ENCODE measurements around the gene APOBEC4.
"Not testable (repeated sequence)": the region's sequence is repeated elsewhere in the genome, so short reads cannot be mapped to it uniquely, and the experiment has no call there.

The APOBEC4 gene

DNA sequence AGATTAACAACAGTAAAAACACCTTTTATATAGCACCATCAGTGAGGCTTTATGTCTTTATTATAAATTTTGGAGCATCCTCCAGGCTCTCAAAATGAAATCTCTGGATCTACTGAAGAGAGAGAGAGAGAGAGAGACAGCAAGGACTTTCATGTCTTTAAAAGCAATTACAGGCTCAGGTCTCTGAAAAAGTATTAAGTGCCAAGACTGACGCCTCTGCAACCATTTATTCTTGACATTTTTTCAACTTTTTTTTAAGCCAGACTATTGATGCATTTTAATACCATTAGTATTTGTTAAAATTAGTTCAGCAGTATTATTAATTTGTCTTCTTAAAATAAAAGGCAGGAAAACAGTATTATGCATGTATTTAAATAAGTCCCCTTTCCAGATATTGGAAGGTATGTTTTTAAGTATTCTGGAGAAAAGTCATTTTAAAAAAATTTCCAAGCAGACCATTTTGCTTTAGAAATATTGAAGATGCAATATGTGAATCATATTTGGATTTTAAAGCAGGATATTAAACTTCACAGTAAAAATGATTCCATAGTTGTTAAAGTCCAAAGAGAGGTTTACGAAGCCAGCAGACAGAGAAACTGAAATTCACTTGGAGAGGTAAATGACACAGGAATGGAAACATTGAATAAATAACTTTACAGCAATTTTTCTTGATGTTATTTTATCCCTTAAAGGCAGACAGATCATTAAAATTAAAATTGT is 35.4 kb upstream of the APOBEC4 start:
- no peaks in the 10 kb centered on the region for H3K9me3 ChIP-seq (ENCODE audit: control insufficient read depth in 1 of 2, low read length in 2 of 2)
- peaks cover 0 to 3% of the 10 kb centered on the region in 2 donors for H3K4me1 ChIP-seq (ENCODE audit: control insufficient read depth in 1 of 2, insufficient read depth in 2 of 2, low read length in 2 of 2)
- H3K27ac ChIP-seq (ENCODE audit: low read length), result no peak overlapping the region
- no peak overlapping the region for H3K4me3 ChIP-seq (ENCODE audit: low read depth in 1 of 2, low read length in 2 of 2)
- H3K27me3 ChIP-seq (ENCODE audit: low read depth, low read length), result no peaks in the 10 kb centered on the region
- H3K36me3 ChIP-seq (ENCODE audit: control insufficient read depth in 1 of 2, insufficient read depth in 2 of 2, low read length in 2 of 2), result no peaks in the 10 kb centered on the region

- no peaks in the 10 kb centered on the region for H3K9me3 ChIP-seq (ENCODE audit: control insufficient read depth in 1 of 2, low read length in 2 of 2)
- H3K27me3 ChIP-seq (ENCODE audit: low read depth, low read length), result no peaks in the 10 kb centered on the region
- no peak overlapping the region for H3K27ac ChIP-seq (ENCODE audit: low read length)
- H3K36me3 ChIP-seq (ENCODE audit: control insufficient read depth in 1 of 2, insufficient read depth in 2 of 2, low read length in 2 of 2), result no peaks in the 10 kb centered on the region
- H3K4me1 ChIP-seq (ENCODE audit: control insufficient read depth in 1 of 2, insufficient read depth in 2 of 2, low read length in 2 of 2), result peaks cover 0 to 3% of the 10 kb centered on the region in 2 donors
- H3K4me3 ChIP-seq (ENCODE audit: low read depth in 1 of 2, low read length in 2 of 2), result no peak overlapping the region
Measured at GRCh38 chr1:183687546-183688304, 34.6 kb upstream of the APOBEC4 start.

GRCh38 chr1:183686229-183686628 is 33.1 kb upstream of the APOBEC4 start:
- H3K27ac ChIP-seq (ENCODE audit: low read length), result no peak overlapping the region
- H3K36me3 ChIP-seq (ENCODE audit: control insufficient read depth in 1 of 2, insufficient read depth in 2 of 2, low read length in 2 of 2), result no peaks in the 10 kb centered on the region
- H3K4me3 ChIP-seq (ENCODE audit: low read depth in 1 of 2, low read length in 2 of 2), result no peak overlapping the region
- no peaks in the 10 kb centered on the region for H3K9me3 ChIP-seq (ENCODE audit: control insufficient read depth in 1 of 2, low read length in 2 of 2)
- peaks cover 0 to 3% of the 10 kb centered on the region in 2 donors for H3K4me1 ChIP-seq (ENCODE audit: control insufficient read depth in 1 of 2, insufficient read depth in 2 of 2, low read length in 2 of 2)
- no peaks in the 10 kb centered on the region for H3K27me3 ChIP-seq (ENCODE audit: low read depth, low read length)

- Histone ChIP-seq H3K4me3 (ENCODE audit: low read depth in 1 of 2, low read length in 2 of 2) (no peak overlapping the region), H3K4me1 (ENCODE audit: control insufficient read depth in 1 of 2, insufficient read depth in 2 of 2, low read length in 2 of 2) (peaks cover 0 to 3% of the 10 kb centered on the region in 2 donors), H3K27me3 (ENCODE audit: low read depth, low read length) (no peaks in the 10 kb centered on the region), H3K9me3 (ENCODE audit: control insufficient read depth in 1 of 2, low read length in 2 of 2) (no peaks in the 10 kb centered on the region), H3K36me3 (ENCODE audit: control insufficient read depth in 1 of 2, insufficient read depth in 2 of 2, low read length in 2 of 2) (no peaks in the 10 kb centered on the region), H3K27ac (ENCODE audit: low read length) (no peak overlapping the region)
Measured at GRCh38 chr1:183685112-183685713, 32.1 kb upstream of the APOBEC4 start.

GRCh38 chr1:183679363-183679762 is 26.2 kb upstream of the APOBEC4 start:
- H3K4me3 ChIP-seq (ENCODE audit: low read depth in 1 of 2, low read length in 2 of 2); H3K27ac ChIP-seq (ENCODE audit: low read length); H3K4me1 ChIP-seq (ENCODE audit: control insufficient read depth in 1 of 2, insufficient read depth in 2 of 2, low read length in 2 of 2); H3K36me3 ChIP-seq (ENCODE audit: control insufficient read depth in 1 of 2, insufficient read depth in 2 of 2, low read length in 2 of 2); H3K9me3 ChIP-seq (ENCODE audit: control insufficient read depth in 1 of 2, low read length in 2 of 2); H3K27me3 ChIP-seq (ENCODE audit: low read depth, low read length): not testable (repeated sequence)

DNA sequence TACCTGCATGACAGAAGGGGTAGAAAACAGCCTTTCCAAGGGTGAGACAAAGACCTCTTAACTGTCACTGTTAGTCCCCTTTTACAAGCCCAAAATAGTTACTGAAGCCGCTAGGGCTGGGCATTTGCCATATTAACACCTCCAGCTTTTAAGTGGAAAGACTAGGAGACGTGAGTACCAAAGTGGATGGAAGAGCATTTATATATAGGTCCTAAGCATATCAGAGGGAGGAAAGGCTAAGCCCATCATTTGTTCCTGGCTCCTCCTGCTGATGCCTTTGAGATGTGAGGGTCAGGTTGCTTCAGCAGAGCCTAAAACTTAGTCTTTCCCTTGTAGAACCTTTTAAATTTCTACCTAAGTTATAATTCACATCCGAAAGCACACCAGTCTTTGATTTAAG is 25.7 kb upstream of the APOBEC4 start:
- H3K27me3 ChIP-seq (ENCODE audit: low read depth, low read length), result no peaks in the 10 kb centered on the region
- no peaks in the 10 kb centered on the region for H3K36me3 ChIP-seq (ENCODE audit: control insufficient read depth in 1 of 2, insufficient read depth in 2 of 2, low read length in 2 of 2)
- no peak overlapping the region for H3K27ac ChIP-seq (ENCODE audit: low read length)
- peaks cover 0 to 11% of the 10 kb centered on the region in 2 donors for H3K4me1 ChIP-seq (ENCODE audit: control insufficient read depth in 1 of 2, insufficient read depth in 2 of 2, low read length in 2 of 2)
- no peaks in the 10 kb centered on the region for H3K9me3 ChIP-seq (ENCODE audit: control insufficient read depth in 1 of 2, low read length in 2 of 2)
- H3K4me3 ChIP-seq (ENCODE audit: low read depth in 1 of 2, low read length in 2 of 2), result no peak overlapping the region

DNA sequence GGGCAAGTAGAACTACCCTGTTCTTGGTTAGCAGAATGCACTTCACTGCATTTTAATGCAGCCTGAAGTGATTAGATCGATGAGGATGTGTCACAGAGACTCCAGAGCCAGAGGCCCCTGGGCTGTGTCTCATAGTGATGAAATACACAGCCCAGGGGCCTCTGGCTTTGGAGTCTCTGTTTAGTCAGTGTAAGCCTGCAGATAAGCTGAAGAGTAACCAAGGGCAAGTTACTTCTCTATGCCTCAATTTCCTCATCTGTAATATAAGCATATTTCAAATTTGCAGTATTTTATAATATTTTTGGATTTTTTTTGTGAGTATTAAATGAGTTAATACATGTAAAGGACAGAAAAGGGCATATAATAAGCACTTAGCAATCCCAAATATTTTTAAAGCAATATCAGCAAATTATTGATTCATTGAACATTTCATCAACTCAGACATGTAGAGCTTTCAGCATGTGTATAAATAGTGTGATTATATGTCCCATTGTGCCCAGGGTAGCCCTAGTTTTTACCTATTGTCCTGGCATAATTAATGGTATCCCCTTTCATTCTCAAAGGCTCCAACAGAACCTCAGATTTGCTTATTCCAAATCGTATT is 23.6 kb upstream of the APOBEC4 start:
- H3K36me3 ChIP-seq (ENCODE audit: control insufficient read depth in 1 of 2, insufficient read depth in 2 of 2, low read length in 2 of 2), result no peaks in the 10 kb centered on the region
- no peak overlapping the region for H3K27ac ChIP-seq (ENCODE audit: low read length)
- H3K27me3 ChIP-seq (ENCODE audit: low read depth, low read length), result no peaks in the 10 kb centered on the region
- H3K9me3 ChIP-seq (ENCODE audit: control insufficient read depth in 1 of 2, low read length in 2 of 2), result peaks cover 0 to under 1% of the 10 kb centered on the region in 2 donors
- H3K4me1 ChIP-seq (ENCODE audit: control insufficient read depth in 1 of 2, insufficient read depth in 2 of 2, low read length in 2 of 2), result peaks cover 0 to 12% of the 10 kb centered on the region in 2 donors
- no peak overlapping the region for H3K4me3 ChIP-seq (ENCODE audit: low read depth in 1 of 2, low read length in 2 of 2)

- H3K27me3 ChIP-seq (ENCODE audit: low read depth, low read length), result no peaks in the 10 kb centered on the region
- H3K27ac ChIP-seq (ENCODE audit: low read length), result no peak overlapping the region
- no peak overlapping the region for H3K4me3 ChIP-seq (ENCODE audit: low read depth in 1 of 2, low read length in 2 of 2)
- H3K4me1 ChIP-seq (ENCODE audit: control insufficient read depth in 1 of 2, insufficient read depth in 2 of 2, low read length in 2 of 2), result peaks cover 0 to 12% of the 10 kb centered on the region in 2 donors
- H3K36me3 ChIP-seq (ENCODE audit: control insufficient read depth in 1 of 2, insufficient read depth in 2 of 2, low read length in 2 of 2), result no peaks in the 10 kb centered on the region
- peaks cover 0 to 4% of the 10 kb centered on the region in 2 donors for H3K9me3 ChIP-seq (ENCODE audit: control insufficient read depth in 1 of 2, low read length in 2 of 2)
Measured at GRCh38 chr1:183675883-183676585, 22.9 kb upstream of the APOBEC4 start.

DNA sequence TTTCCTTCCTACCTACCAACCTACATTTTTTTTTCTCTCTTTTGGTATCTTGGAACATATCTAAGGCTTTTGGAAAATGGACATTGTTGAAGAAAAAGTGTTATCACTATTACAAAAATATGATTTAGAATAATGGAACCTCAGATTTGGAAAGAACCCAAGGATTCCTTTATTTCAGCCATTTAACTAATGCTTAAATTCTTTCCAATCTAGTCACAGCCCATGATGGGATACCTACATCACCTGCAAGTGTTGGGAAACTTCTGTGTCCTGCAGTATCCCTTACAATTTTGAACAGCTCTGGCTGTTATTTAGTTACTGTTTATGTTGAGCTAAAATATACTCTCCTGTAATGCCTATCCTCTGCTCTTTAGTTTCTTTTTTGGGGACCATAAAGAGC is 22.3 kb upstream of the APOBEC4 start:
- Histone ChIP-seq H3K9me3 (ENCODE audit: control insufficient read depth in 1 of 2, low read length in 2 of 2) (peaks cover 0 to 4% of the 10 kb centered on the region in 2 donors), H3K27me3 (ENCODE audit: low read depth, low read length) (no peaks in the 10 kb centered on the region), H3K27ac (ENCODE audit: low read length) (no peak overlapping the region), H3K4me1 (ENCODE audit: control insufficient read depth in 1 of 2, insufficient read depth in 2 of 2, low read length in 2 of 2) (peaks cover 0 to 12% of the 10 kb centered on the region in 2 donors), H3K4me3 (ENCODE audit: low read depth in 1 of 2, low read length in 2 of 2) (no peak overlapping the region), H3K36me3 (ENCODE audit: control insufficient read depth in 1 of 2, insufficient read depth in 2 of 2, low read length in 2 of 2) (no peaks in the 10 kb centered on the region)

DNA sequence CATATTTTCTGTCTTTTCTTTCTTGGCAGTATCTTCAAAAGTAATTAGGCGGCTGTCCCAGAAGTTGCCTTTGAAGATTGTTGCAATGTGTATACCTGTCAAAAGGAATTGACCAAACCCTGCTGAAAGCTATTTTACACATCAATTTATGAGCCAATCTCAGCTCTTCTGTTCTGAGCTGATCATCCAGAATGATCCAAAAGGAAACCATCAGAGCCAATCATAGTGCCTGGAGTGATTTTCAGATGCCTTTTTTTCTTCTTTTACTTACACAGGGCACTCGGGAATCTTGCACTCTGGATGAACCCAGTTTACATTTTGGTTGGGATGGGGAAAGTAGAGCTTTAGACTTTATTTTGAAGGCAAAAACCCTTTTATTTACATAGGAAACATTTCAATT is 21.8 kb upstream of the APOBEC4 start:
- H3K4me3 ChIP-seq (ENCODE audit: low read depth in 1 of 2, low read length in 2 of 2), result no peak overlapping the region
- H3K27ac ChIP-seq (ENCODE audit: low read length), result no peak overlapping the region
- peaks cover 0 to 4% of the 10 kb centered on the region in 2 donors for H3K9me3 ChIP-seq (ENCODE audit: control insufficient read depth in 1 of 2, low read length in 2 of 2)
- H3K36me3 ChIP-seq (ENCODE audit: control insufficient read depth in 1 of 2, insufficient read depth in 2 of 2, low read length in 2 of 2), result no peaks in the 10 kb centered on the region
- H3K4me1 ChIP-seq (ENCODE audit: control insufficient read depth in 1 of 2, insufficient read depth in 2 of 2, low read length in 2 of 2), result peaks cover 0 to 12% of the 10 kb centered on the region in 2 donors
- no peaks in the 10 kb centered on the region for H3K27me3 ChIP-seq (ENCODE audit: low read depth, low read length)

DNA sequence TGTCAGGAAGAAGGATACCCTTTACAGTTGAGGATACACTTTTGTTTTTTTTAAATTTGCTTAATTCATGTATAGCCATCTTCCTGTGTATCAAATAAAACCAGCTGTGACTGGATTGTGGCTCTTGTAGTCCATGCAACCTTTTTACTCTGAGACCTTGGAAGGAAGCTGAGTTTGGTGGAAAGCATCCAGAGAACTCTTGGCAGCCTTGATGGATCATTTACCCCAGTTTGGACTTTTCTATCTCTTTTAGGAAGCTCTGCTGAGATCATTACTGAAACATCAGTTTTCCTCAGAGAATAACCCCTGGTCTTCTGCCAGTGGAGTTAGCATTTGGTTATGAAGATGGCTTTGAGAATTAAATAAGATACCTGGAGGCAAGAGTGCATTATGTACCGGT is 21.2 kb upstream of the APOBEC4 start:
- Histone ChIP-seq H3K4me3 (ENCODE audit: low read depth in 1 of 2, low read length in 2 of 2) (no peak overlapping the region), H3K4me1 (ENCODE audit: control insufficient read depth in 1 of 2, insufficient read depth in 2 of 2, low read length in 2 of 2) (peaks cover 0 to 12% of the 10 kb centered on the region in 2 donors), H3K27me3 (ENCODE audit: low read depth, low read length) (no peaks in the 10 kb centered on the region), H3K27ac (ENCODE audit: low read length) (no peak overlapping the region), H3K9me3 (ENCODE audit: control insufficient read depth in 1 of 2, low read length in 2 of 2) (peaks cover 0 to 4% of the 10 kb centered on the region in 2 donors), H3K36me3 (ENCODE audit: control insufficient read depth in 1 of 2, insufficient read depth in 2 of 2, low read length in 2 of 2) (no peaks in the 10 kb centered on the region)
